Measurements from ENCODE around the gene ZFYVE21. TPM values are rescaled to one million over a fixed set of nuclear protein-coding genes. Genes with fewer than 3 reads are reported as not detected.
"Not testable (repeated sequence)": the region's sequence is repeated elsewhere in the genome, so short reads cannot be mapped to it uniquely, and the experiment has no call there.

The ZFYVE21 gene
- total RNA-seq, 1 experiment from 2014 or later: 45.7 TPM

DNA sequence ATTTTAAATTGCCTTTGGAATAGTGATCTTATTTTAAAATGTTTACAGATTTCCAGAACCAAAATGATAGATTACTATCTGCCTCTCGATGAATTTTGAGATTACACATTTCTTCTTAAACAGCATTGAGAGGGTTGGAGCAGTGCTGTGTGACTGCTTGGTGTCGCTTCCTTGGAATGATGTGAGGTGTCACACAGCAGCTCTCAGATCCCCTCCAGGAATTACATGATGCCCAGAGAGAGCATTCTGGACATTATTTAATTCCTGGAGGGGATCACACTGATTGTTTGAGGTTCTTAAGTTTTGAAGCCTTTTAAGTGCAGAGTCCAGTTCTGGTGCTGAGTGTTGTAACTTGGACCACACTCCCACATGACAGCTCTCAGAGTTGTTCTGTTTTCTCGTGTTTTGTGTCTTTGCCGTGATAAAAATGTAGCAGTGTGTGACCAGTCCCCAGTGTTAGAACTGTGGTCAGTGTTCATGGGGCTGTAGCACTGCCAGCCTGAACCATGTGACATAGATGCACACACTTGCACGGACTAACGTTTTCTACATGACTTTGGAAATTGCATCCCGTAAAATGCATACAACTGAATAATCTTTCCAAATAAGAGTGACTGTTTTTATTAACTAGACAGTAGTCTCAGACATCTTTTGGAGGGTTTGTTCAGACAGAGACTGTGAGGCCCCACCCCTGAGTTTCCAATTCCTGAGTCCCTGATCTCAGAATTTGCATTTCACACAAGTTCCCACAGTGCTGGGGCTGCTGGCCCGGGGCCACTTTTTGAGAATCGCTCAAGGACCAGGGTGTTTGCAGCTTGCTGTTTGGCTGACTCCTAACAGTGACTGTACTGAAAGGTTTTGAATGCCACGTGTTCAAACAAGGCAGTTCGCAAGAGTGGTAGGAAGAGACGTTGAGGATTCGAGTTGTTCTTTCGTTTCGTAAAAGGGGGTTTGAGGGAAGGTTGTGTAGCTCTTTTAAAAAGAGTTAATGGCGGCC is 26.4 kb upstream of the ZFYVE21 start:
- no peak overlapping the region for H3K4me3 Mint-ChIP-seq (ENCODE audit: low read depth, unreplicated experiment)
- no peak for DNase-seq
- CTCF ChIA-PET: no interaction called here
- H3K36me3 Mint-ChIP-seq (ENCODE audit: insufficient read depth, unreplicated experiment): peaks cover 45% of the 10 kb centered on the region
- no peak overlapping the region for H3K27ac Mint-ChIP-seq (ENCODE audit: unreplicated experiment)
- no peaks in the 10 kb centered on the region for H3K27me3 Mint-ChIP-seq (ENCODE audit: unreplicated experiment)
- H3K9me3 Mint-ChIP-seq (ENCODE audit: low read depth, unreplicated experiment): no peaks in the 10 kb centered on the region
- no peaks in the 10 kb centered on the region for H3K4me1 Mint-ChIP-seq (ENCODE audit: low read depth, unreplicated experiment)
- intact Hi-C loops (cut with micrococcal nuclease; ENCODE audit: unreplicated experiment): no loop called here
- TF ChIP-seq, protein P1, sequence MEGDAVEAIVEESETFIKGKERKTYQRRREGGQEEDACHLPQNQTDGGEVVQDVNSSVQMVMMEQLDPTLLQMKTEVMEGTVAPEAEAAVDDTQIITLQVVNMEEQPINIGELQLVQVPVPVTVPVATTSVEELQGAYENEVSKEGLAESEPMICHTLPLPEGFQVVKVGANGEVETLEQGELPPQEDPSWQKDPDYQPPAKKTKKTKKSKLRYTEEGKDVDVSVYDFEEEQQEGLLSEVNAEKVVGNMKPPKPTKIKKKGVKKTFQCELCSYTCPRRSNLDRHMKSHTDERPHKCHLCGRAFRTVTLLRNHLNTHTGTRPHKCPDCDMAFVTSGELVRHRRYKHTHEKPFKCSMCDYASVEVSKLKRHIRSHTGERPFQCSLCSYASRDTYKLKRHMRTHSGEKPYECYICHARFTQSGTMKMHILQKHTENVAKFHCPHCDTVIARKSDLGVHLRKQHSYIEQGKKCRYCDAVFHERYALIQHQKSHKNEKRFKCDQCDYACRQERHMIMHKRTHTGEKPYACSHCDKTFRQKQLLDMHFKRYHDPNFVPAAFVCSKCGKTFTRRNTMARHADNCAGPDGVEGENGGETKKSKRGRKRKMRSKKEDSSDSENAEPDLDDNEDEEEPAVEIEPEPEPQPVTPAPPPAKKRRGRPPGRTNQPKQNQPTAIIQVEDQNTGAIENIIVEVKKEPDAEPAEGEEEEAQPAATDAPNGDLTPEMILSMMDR (IDR thresholded peaks at IDR 0.05; ENCODE audit: unreplicated experiment): no peak
- no TSS peak for BruUV-seq (replicated peaks)

GRCh38 chr14:103690332-103690731 is 25.3 kb upstream of the ZFYVE21 start:
- intact Hi-C loops (cut with micrococcal nuclease; ENCODE audit: unreplicated experiment): no loop called here
- DNase-seq: no peak
- H3K27me3 Mint-ChIP-seq (ENCODE audit: unreplicated experiment): no peaks in the 10 kb centered on the region
- no TSS peak for BruUV-seq (replicated peaks)
- H3K4me1 Mint-ChIP-seq (ENCODE audit: low read depth, unreplicated experiment): no peaks in the 10 kb centered on the region
- H3K36me3 Mint-ChIP-seq (ENCODE audit: insufficient read depth, unreplicated experiment): peaks cover 43% of the 10 kb centered on the region
- TF ChIP-seq, protein P1 (IDR thresholded peaks at IDR 0.05; ENCODE audit: unreplicated experiment): no peak
- no peaks in the 10 kb centered on the region for H3K9me3 Mint-ChIP-seq (ENCODE audit: low read depth, unreplicated experiment)
- CTCF ChIA-PET: no interaction called here
- no peak overlapping the region for H3K4me3 Mint-ChIP-seq (ENCODE audit: low read depth, unreplicated experiment)
- H3K27ac Mint-ChIP-seq (ENCODE audit: unreplicated experiment): no peak overlapping the region

DNA sequence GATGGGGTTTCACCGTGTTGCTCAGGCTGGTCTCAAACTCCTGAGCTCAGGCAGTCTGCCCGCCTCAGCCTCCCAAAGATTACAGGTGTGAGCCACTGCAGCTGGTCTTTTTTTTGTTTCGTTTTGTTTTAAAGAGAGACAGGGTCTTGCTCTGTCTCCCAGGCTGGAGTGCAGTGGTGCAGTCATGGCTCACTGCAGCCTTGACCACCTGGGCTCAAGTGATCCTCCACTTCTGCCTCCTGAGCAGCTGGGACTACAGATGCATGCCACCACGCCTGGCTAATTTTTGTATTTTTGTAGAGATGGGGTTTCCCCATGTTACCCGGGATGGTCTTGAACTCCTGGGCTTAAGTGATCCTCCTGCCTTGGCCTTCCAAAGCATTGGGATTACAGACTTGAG is 24.0 kb upstream of the ZFYVE21 start:
- BruUV-seq (replicated peaks); H3K9me3 Mint-ChIP-seq (ENCODE audit: low read depth, unreplicated experiment); intact Hi-C loops (cut with micrococcal nuclease; ENCODE audit: unreplicated experiment); H3K4me1 Mint-ChIP-seq (ENCODE audit: low read depth, unreplicated experiment); H3K27me3 Mint-ChIP-seq (ENCODE audit: unreplicated experiment); H3K4me3 Mint-ChIP-seq (ENCODE audit: low read depth, unreplicated experiment); H3K27ac Mint-ChIP-seq (ENCODE audit: unreplicated experiment); DNase-seq: not testable (repeated sequence)
- H3K36me3 Mint-ChIP-seq (ENCODE audit: insufficient read depth, unreplicated experiment): peaks cover 43% of the 10 kb centered on the region
- CTCF ChIA-PET: interaction anchor here (0.6 kb wide), 1 partner anchor 710 kb away, joined by 3 read pairs; no protein-coding TSS in a partner anchor

GRCh38 chr14:103692159-103692558 is 23.5 kb upstream of the ZFYVE21 start:
- BruUV-seq (replicated peaks): no TSS peak
- H3K27me3 Mint-ChIP-seq (ENCODE audit: unreplicated experiment): no peaks in the 10 kb centered on the region
- intact Hi-C loops (cut with micrococcal nuclease; ENCODE audit: unreplicated experiment): no loop called here
- TF ChIP-seq, protein P1 (IDR thresholded peaks at IDR 0.05; ENCODE audit: unreplicated experiment): no peak
- H3K4me1 Mint-ChIP-seq (ENCODE audit: low read depth, unreplicated experiment): no peaks in the 10 kb centered on the region
- H3K36me3 Mint-ChIP-seq (ENCODE audit: insufficient read depth, unreplicated experiment): peaks cover 39% of the 10 kb centered on the region
- H3K4me3 Mint-ChIP-seq (ENCODE audit: low read depth, unreplicated experiment): no peak overlapping the region
- DNase-seq: no peak
- H3K9me3 Mint-ChIP-seq (ENCODE audit: low read depth, unreplicated experiment): no peaks in the 10 kb centered on the region
- H3K27ac Mint-ChIP-seq (ENCODE audit: unreplicated experiment): no peak overlapping the region
- CTCF ChIA-PET: no interaction called here

DNA sequence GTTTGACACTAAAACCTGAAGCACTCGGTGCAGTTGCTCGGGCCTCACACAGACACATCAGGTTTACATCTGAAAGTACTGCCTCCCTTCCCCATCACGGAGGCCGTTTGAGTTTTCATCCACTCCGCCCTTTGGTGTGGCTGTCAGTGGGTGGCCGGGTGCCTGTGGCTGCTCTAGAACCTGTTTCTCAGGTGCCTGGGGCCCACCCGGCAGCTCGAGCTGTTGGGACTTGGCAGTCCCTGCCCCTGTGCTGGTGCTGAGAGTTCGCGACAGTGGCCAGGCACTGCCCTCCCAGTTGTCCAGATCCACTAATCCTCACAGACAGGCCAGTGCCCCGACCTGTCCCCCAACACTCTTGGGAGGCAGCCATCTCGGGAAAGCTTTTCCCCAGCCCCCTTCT is 22.7 kb upstream of the ZFYVE21 start:
- DNase-seq: no peak
- Mint-ChIP-seq H3K27me3 (ENCODE audit: unreplicated experiment) (no peaks in the 10 kb centered on the region), H3K4me3 (ENCODE audit: low read depth, unreplicated experiment) (no peak overlapping the region), H3K9me3 (ENCODE audit: low read depth, unreplicated experiment) (no peaks in the 10 kb centered on the region), H3K36me3 (ENCODE audit: insufficient read depth, unreplicated experiment) (peaks cover 37% of the 10 kb centered on the region), H3K4me1 (ENCODE audit: low read depth, unreplicated experiment) (no peaks in the 10 kb centered on the region), H3K27ac (ENCODE audit: unreplicated experiment) (no peak overlapping the region)
- BruUV-seq (replicated peaks): no TSS peak
- CTCF ChIA-PET: no interaction called here
- intact Hi-C loops (cut with micrococcal nuclease; ENCODE audit: unreplicated experiment): no loop called here
- TF ChIP-seq, protein P1 (IDR thresholded peaks at IDR 0.05; ENCODE audit: unreplicated experiment): no peak
